Hypothalamus (tissue), 51 donors: ENCODE measurements around the gene FGD4.
A peak's percentile ranks its signal among the peaks of the same experiment; 100 is the strongest.
"Not testable (repeated sequence)": the region's sequence is repeated elsewhere in the genome, so short reads cannot be mapped to it uniquely, and the experiment has no call there.

Source experiments
- DNase-seq, 51 donors: peaks; one replicate each; lab custom pipeline; 2025; lab: John Stamatoyannopoulos, UW

Gene FGD4

GRCh38 chr12:32548691-32549281, 149.4 kb downstream of the FGD4 start:
- peak in 2 of 51 donors; percentile 26 to 34 for DNase-seq

- DNase-seq, result peak in 17 of 51 donors; percentile 18 to 79 (median 37)
Measured at GRCh38 chr12:32549675-32550079, 150.3 kb downstream of the FGD4 start.

- no peak for DNase-seq
Measured at GRCh38 chr12:32551058-32551457, 151.7 kb downstream of the FGD4 start.

GRCh38 chr12:32558903-32559302, 159.5 kb downstream of the FGD4 start:
- DNase-seq, result no peak

- DNase-seq, result no peak
Measured at GRCh38 chr12:32559434-32559833, 160.1 kb downstream of the FGD4 start.

- DNase-seq, result no peak
Measured at GRCh38 chr12:32560520-32560919, 161.2 kb downstream of the FGD4 start.

- DNase-seq, result peak in 2 of 51 donors; percentile 13 to 27
Measured at GRCh38 chr12:32561931-32562341, 162.6 kb downstream of the FGD4 start.

- not testable (repeated sequence) for DNase-seq
Measured at GRCh38 chr12:32562413-32562812, 163.1 kb downstream of the FGD4 start.

- peak in 1 of 51 donors; percentile 61 for DNase-seq
Measured at GRCh38 chr12:32566663-32567295, 167.4 kb downstream of the FGD4 start.

- DNase-seq, result peak in 5 of 51 donors; percentile 17 to 61 (median 24)
Measured at GRCh38 chr12:32567296-32567674, 167.9 kb downstream of the FGD4 start.

GRCh38 chr12:32568228-32568627, 168.9 kb downstream of the FGD4 start:
- peak in 1 of 51 donors; percentile 26 for DNase-seq

GRCh38 chr12:32569259-32569658, 169.9 kb downstream of the FGD4 start:
- no peak for DNase-seq

GRCh38 chr12:32574585-32574984, 175.2 kb downstream of the FGD4 start:
- DNase-seq, result no peak

- DNase-seq, result no peak
Measured at GRCh38 chr12:32577328-32577727, 178.0 kb downstream of the FGD4 start.

GRCh38 chr12:32583534-32583933, 184.2 kb downstream of the FGD4 start:
- no peak for DNase-seq

- DNase-seq, result no peak
Measured at GRCh38 chr12:32585680-32586079, 186.3 kb downstream of the FGD4 start.

- no peak for DNase-seq
Measured at GRCh38 chr12:32586390-32586789, 187.0 kb downstream of the FGD4 start.

GRCh38 chr12:32587581-32588495, 188.5 kb downstream of the FGD4 start:
- DNase-seq, result no peak

- DNase-seq, result no peak
Measured at GRCh38 chr12:32588604-32589003, 189.2 kb downstream of the FGD4 start.

- DNase-seq, result no peak
Measured at GRCh38 chr12:32589165-32589865, 190.0 kb downstream of the FGD4 start.

- DNase-seq, result no peak
Measured at GRCh38 chr12:32595251-32595650, 195.9 kb downstream of the FGD4 start.
